ENCODE measurements around the gene OR2H1.

DNA sequence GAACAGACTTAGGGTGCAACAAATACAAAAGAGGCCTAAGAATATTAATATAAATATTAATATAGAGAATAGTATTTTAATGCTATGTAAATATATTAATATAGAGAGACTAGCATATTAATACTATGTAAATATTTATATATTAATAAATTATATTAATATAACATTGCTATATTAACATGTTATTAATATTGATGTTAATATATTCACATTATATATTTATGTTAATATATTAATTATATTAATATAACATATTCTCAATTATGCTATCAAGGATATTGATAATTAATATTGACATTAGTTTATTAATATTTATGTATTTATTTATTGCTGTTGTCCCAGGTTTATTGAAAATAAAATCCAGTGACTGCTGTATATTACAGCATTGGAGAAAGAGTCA lies 31.9 kb downstream of the OR2H1 start:
- TF ChIP-seq, protein P1, sequence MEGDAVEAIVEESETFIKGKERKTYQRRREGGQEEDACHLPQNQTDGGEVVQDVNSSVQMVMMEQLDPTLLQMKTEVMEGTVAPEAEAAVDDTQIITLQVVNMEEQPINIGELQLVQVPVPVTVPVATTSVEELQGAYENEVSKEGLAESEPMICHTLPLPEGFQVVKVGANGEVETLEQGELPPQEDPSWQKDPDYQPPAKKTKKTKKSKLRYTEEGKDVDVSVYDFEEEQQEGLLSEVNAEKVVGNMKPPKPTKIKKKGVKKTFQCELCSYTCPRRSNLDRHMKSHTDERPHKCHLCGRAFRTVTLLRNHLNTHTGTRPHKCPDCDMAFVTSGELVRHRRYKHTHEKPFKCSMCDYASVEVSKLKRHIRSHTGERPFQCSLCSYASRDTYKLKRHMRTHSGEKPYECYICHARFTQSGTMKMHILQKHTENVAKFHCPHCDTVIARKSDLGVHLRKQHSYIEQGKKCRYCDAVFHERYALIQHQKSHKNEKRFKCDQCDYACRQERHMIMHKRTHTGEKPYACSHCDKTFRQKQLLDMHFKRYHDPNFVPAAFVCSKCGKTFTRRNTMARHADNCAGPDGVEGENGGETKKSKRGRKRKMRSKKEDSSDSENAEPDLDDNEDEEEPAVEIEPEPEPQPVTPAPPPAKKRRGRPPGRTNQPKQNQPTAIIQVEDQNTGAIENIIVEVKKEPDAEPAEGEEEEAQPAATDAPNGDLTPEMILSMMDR (conservative IDR thresholded peaks at IDR 0.05), result no peak
- no peak for TF ChIP-seq ZFX (IDR thresholded peaks at IDR 0.05)

Measured in C4-2B (cell line).